PC-9 (cell line): ENCODE measurements around the gene HYAL1.

Experiments
- EZH2 ChIP-seq: fragments of 200-600 bp; sonication (generic); IDR thresholded peaks from 2 replicates; pipeline ENCODE4 v1.8.0; 2017; ENCODE audit warnings: antibody characterized with exemption, low read depth
- TF ChIP-seq, protein P1 (sequence below): fragments of 200-600 bp; sonication (generic); conservative IDR thresholded peaks from 2 replicates; pipeline ENCODE4 v1.6.1; 2017; ENCODE audit warnings: mixed run types, antibody characterized with exemption, mild to moderate bottlenecking, moderate library complexity

DNA sequence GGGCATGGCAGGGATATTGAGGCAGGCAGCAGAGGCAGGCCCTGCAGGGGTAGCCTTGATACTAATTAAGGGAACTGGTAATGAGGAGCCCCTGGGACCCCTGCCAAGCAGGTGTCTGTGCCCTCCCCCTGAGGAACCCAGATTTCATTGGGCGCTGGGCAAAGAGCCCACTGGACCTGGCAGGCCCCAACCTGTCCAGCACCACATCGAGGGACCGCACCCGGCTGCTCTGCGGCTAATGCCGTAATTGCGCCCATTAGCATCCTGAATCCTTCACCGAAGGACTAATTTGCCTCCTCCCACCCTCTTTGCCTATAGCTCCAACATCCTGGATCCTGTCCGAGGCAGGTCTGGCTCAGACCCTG, 48.1 kb downstream of the HYAL1 start:
- TF ChIP-seq, protein P1, sequence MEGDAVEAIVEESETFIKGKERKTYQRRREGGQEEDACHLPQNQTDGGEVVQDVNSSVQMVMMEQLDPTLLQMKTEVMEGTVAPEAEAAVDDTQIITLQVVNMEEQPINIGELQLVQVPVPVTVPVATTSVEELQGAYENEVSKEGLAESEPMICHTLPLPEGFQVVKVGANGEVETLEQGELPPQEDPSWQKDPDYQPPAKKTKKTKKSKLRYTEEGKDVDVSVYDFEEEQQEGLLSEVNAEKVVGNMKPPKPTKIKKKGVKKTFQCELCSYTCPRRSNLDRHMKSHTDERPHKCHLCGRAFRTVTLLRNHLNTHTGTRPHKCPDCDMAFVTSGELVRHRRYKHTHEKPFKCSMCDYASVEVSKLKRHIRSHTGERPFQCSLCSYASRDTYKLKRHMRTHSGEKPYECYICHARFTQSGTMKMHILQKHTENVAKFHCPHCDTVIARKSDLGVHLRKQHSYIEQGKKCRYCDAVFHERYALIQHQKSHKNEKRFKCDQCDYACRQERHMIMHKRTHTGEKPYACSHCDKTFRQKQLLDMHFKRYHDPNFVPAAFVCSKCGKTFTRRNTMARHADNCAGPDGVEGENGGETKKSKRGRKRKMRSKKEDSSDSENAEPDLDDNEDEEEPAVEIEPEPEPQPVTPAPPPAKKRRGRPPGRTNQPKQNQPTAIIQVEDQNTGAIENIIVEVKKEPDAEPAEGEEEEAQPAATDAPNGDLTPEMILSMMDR, result no peak
- TF ChIP-seq EZH2, result no peak
